Measurements from ENCODE around the gene CECR2. TPM values are rescaled to one million over a fixed set of nuclear protein-coding genes. Genes with fewer than 3 reads are reported as not detected.

The CECR2 gene
- total RNA-seq, 1 experiment from 2014 or later, result 1.4 TPM

DNA sequence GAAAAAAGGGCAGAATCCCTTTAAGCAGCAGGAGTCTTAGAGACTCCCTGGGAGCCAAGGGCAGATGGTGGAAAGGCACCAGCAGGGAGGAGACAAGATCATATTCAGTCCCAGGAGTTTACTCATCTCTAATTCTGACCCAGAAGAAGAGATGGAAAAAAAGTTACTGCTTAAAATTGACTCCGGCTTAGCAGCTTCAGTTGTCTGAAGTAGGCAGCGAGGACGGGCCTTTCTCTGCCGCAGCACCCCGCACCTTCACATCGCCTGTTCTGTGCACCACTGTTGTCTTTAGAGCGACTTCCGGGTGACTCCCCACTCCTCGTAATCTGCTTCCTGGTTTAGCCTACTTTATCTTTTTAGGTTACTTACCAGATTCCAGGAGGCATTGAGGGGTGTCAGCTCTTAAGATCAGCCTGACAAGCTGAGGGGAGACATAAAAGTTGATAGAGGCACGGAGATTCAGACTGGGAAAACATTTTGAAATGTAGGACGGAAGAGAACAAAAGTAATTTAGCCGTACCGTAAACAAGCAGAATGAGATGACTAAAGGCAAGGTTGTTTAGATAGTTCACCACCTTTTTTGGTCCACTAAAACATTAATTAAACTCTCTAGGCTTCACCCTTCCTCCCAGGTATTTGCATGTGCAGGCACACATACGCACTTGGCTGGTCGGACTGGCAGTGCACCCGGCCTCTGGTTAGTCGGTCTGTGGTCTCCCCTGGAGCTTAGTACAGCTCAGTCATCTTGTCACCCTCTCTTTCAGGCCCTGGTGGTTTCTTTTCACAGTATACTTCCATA, 74.3 kb downstream of the CECR2 start:
- DNase-seq (ENCODE audit: extremely low read depth, low read depth), result no peak

DNA sequence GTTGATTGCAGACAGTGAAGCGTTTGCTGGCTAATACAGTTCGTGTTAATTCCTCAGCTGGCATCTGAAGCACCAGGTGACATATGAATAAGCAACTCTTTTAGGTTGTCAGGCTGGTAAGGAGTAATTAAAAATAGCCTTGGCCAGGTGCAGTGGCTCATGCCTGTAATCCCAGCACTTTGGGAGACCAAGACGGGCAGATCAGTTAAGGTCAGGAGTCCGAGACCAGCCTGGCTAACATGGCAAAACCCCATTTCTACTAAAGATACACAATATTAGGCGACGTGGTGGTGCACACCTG, 74.9 kb downstream of the CECR2 start:
- no peak for DNase-seq (ENCODE audit: extremely low read depth, low read depth)

DNA sequence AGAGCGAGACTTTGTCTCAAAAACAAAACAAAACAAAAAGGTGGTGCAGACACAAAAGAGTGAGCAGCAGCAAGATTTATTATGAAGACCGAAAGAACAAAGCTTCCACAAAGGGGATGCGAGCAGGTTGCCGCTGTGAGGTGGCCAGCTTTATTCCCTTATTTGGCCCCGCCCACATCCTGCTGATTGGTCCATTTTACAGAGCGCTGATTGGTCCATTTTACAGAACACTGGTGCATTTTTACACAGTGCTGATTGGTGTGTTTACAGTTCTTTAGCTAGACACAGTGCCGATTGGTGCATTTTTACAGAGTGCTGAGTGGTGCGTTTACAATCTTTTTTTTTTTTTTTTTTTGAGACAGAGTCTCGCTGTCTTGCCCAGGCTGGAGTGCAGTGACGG, 77.4 kb downstream of the CECR2 start:
- no peak for DNase-seq (ENCODE audit: extremely low read depth, low read depth)

DNA sequence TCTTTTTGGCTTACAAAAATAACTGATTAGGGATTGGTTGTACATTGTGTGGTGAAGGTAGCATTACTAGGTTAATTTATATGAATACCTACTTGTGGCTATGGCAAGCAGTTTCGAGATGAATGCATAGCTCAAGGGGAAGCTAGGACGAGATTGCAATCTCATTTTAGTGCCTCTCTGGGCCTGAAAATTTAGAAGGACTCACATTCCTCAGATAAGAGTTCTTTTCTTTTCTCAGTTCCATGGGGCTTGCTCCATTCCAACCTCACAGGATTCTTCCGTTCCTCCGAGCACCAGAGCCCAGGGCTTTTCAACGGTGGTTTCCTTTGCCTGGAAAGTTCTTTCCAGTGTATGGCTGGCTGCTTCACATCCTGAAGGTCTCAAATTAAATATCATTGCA, 82.1 kb downstream of the CECR2 start:
- no peak for DNase-seq (ENCODE audit: extremely low read depth, low read depth)

DNA sequence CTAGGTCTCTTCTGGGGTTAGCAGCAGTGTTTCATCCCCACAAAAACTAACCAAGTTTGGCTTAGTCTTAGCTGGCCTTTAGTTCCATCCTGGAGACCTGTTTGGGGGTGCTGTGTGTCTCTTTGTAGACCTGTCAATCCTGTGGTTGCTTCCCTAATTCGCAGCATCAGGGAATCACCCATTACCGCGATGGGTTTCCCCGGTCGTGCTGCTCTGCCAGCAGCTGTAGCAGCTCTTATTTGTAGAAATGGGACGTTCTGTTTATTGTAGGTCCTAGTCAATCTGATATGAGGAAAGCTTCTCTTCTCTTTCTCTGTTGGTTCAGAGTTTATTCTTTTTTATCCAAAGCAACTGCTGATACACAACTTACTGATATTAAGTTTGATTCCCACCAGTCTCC, 91.6 kb downstream of the CECR2 start:
- DNase-seq (ENCODE audit: extremely low read depth, low read depth), result no peak

DNA sequence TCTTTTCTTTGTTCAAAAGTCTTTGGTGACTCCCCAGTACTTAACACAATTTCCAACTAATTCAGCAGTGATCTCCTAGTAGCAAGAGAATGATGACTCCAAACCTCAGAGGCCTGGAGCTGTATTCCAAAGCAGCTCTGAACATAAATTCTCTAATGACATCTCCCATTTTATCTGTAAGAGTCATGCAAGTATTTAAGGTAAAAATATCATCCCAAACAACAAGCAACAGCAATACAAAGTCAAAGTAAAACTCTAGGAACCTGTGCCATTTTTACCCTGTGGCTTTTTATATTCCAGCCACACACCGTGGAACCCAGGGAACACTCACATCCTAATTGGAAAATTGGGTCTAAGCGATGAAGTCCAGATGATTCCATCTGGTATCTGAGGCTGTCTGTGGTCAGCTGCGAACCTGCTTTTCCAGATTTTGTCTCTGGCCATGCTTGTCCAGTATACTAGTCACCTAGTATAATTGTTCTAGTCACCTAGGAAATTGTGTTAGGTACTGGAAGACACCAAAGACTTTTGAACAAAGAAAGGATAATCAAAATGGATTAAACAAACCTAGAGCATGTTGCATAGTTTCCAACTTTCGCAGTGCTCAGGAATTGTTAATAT, 101.7 kb downstream of the CECR2 start:
- DNase-seq (ENCODE audit: extremely low read depth, low read depth), result no peak

DNA sequence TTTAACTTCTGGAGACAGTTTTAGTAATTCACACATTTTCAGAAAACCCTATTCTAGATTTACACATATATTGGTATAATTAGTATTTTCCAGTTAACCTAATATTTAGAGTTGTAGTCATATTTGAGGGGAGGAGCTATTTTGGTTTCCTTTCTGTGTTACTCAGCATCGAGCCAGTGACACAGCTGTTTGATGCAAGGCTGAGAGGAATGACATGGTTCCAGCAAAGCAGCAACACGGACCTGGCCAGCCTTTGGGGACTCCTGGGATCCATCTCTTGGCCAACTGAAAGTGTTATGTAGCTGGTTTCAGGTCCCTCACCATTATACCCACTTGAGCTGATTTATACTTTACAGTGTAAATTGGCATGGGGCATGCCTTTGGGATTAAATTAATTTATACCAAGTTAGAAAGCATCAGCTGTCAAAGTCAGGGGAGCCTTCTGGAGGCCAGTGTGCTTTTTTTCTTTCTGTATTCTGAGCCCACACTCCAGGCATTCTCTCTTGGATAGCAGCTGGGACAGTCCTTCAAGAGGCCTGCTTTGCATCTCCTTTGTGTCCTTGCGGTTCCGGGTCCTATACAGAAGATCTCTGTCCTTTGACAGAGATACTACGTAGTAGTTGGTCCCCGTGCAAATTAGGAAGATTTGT, 102.8 kb downstream of the CECR2 start:
- DNase-seq (ENCODE audit: extremely low read depth, low read depth), result no peak

DNA sequence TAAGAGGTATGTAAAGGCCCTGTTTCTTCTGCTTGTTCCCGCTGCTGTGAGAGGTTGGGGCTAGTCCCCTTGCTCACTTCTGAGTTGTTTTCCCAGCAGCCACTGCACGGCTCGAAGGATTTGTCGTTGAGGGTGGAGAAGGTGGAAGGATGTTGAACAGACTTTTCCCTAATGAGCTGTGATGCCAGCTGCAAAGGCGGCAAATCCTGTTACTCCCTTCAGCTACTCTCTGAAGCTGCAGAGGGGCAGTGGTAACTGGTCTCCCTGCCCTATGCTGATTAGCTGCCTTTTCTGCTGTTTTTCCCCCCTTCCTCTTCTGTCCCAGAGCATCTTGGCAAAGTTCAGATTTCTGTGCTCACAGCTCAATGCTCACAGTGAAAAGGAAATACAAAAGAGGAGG, 103.7 kb downstream of the CECR2 start:
- DNase-seq (ENCODE audit: extremely low read depth, low read depth), result no peak

DNA sequence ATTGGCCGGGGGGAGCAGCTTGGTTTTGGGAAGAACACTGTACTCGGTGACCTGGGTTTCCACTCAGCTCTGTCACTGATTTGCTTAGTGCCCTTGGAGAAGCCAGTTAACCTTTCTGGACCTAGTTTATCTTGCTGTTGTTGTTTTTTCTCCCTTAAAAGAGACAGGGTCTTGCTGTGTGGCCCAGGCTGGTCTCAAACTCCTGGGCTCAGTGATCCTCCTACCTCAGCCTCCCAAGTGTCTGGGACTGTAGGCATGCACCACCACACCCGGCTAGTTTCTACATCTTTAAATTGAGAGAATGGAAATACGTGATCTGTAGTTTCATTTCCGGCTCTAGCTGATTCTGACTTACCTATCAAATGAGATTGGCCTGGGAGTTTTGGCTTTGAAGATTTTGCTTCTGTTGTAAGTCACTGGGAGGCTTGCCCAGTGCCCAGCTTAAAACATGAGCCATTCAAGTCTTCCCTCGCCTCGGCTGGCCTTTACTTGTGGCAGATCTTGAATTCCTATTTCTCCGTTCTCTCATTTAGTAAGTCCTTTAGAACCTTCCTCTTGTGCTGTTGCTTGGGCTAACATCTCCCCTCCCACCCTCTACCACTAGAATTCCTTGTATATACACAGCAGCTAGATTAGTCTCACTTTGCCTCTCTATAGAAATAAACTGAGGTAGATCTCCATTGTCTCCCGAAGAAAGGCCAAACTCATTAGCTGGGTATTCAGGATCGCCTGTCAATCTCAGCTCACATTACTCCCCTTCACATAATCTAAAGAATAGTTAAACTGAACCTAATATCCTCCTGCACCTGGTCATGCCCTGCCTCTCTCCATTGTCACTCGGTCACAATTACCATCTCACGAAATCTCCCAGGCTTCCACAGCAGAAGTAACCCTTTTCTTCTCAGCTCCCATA, 106.3 kb downstream of the CECR2 start:
- DNase-seq (ENCODE audit: extremely low read depth, low read depth), result no peak

DNA sequence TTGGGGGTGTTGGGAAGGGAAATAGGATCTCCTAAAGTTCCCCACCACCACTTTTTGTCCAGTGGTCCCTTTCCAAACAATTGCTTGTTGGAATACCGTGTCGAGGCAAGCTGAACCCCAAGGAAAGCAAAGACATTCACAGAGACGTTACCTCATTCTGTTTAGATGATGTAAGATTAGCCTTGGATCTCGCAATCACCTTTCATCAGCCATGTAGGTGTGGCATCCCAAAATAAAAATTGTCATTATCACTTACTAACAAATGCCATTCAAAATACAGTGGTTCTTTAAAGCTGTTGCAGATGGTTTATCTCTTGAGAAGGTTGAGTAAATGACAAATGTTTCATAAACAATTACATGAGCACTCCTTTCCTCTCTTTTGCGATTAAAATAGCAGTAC, 107.6 kb downstream of the CECR2 start:
- DNase-seq (ENCODE audit: extremely low read depth, low read depth), result peak; percentile 32

DNA sequence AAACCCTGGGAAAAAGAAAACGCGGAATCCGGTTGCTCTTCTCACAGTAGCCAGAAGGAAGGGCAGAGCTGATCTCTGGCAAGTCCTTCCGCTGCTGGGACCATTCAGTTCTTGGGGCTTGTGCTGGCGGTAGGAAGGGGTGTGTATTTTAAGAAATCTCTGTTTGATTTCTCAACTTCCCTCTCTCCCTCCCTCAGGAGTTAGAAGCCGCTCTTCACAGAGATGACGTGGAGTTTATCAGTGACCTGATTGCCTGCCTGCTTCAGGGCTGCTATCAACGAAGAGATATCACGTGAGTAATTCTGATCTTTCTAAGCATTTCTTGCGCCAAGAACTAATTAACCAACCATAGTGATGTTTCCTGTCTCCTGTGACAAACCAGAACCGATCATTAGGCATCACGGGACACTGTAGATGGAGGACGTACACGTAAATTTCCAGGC, 108.2 kb downstream of the CECR2 start:
- peak; percentile 39 for DNase-seq (ENCODE audit: extremely low read depth, low read depth)

DNA sequence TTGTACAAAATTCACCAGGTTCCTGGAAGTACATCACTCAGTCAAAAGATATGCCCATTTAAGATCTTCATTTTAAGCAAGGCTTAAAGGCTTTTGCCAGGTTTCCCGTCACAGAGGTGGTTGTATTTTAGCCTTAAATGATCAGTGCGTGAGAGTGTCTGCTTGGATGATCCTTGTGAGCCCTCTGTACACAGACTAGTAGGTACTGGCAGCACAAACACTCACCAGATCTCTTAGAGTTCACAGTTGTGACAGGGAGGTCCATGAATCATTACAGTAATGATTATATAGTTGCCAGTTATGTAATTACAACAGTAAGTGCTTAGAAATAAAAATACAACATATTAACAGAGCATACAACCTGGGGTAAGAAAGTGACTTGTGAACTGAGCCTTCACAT, 109.9 kb downstream of the CECR2 start:
- no peak for DNase-seq (ENCODE audit: extremely low read depth, low read depth)

DNA sequence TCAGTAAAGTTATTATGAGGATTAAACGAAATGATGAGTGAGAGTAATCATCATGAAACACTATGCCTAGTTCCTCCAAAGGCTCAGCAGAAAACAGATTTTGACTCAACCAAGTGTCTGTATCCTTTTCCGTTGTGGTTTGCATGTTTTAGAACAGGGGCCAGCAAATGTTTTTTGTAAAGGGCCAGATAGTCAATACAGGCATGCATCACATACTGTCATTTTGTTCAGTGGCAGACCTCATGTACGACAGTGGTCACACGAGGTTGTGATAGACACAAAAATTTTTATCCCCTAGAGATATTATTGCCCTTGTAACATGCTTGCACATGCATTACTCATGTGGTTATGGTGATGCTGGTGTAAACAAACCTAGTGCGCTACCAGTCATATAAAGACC, 112.2 kb downstream of the CECR2 start:
- DNase-seq (ENCODE audit: extremely low read depth, low read depth), result no peak

DNA sequence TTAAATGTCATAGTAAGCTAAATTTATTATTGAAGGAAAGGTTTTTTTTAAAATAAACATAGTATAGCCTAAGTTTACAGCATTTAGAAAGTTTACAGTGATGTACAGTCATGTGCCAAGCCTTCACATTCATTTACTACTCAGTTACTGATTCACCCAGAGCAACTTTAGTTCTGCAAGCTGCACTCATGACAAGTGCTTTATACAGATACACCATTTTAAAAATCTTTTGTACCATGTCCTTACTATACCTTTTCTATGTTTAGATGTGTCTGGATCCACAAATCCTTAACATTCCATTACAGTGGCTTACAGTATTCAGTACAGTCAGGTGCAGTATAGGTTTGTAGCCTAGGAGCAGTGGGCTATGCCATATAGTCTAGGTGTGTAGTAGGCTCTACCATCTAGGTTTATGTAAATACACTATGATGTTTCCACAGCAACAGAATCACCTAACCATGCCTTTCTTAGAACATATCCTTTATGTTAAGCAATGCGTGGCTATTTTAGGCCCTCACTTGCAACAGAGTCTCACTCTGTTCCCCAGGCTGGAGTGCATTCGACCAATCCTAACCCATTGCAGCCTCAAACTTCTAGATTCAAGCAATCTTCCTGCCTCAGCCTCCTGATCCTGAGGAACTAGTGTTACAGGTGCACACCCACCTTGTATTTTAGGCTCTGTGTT, 114.6 kb downstream of the CECR2 start:
- no peak for DNase-seq (ENCODE audit: extremely low read depth, low read depth)

DNA sequence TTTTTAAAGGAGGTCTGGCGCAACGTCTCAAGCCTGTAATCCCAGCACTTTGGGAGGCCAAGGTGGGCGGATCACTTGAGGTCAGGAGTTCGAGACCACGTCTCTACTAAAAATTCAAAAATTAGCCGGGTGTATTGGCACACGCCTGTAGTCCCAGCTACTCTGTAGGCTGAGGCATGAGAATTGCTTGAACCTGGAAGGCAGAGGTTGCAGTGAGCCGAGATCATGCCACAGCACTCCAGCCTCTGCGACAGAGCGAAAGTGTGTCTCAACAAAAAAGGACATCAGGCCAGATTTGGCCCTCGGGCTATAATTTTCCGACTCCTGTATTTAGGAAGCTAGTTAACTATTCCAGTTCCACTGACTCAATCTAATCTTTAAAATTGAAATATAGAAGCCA, 115.3 kb downstream of the CECR2 start:
- DNase-seq (ENCODE audit: extremely low read depth, low read depth), result no peak

DNA sequence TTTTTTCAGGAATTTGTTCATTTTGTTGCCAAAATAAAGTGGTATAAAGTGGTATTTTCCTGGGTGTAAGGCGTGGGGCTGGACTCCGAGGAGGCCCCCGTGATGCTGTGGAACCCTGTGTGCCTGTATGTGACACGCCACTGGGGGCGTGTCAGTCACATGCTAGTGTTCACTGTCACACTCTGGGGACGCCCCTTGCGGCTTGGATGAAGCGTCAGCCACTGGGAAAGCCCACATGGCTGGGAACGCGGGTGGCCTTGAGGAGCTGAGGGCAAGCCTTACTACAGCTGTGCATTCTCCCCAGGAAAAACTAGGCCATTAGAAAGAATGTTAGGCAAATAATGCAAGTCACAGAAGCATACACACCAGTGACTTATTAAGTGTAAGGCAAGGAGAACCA, 117.1 kb downstream of the CECR2 start:
- no peak for DNase-seq (ENCODE audit: extremely low read depth, low read depth)

DNA sequence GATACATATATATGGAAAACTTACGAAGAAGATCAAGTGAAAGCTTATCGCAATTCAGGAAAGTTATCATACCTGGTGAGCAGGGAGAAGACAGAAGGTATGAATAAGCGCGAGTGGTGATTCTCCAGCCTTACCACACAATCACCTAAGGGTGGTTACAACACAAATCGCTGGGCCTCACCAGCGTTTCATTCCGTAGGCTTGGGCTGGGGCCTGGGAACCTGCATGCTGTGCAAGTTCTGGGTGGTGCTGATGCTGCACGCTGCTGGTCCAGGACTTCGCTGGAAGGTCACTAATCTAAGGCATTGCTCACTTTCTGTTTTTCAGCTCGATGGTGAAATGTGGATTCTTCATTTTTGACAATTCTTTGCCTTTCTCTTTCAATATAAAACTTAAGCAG, 117.5 kb downstream of the CECR2 start:
- no peak for DNase-seq (ENCODE audit: extremely low read depth, low read depth)

DNA sequence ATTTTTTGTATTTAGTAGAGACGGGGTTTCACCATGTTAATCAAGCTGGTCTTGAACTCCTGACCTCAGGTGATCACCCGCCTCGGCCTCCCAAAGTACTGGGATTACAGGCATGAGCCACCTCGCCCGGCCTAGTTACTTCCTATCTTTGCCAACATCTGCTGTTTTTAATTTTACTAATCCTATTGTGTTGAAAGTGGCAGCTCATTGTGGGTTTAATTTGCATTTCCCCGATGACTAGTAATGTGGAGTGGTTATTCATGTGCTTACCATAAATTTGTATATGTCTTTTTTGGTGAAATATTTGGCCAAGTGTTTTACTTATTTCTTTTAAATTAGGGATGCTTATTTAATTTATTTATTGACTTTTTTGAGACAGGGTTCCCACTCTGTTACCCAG, 119.8 kb downstream of the CECR2 start:
- DNase-seq (ENCODE audit: extremely low read depth, low read depth), result no peak

DNA sequence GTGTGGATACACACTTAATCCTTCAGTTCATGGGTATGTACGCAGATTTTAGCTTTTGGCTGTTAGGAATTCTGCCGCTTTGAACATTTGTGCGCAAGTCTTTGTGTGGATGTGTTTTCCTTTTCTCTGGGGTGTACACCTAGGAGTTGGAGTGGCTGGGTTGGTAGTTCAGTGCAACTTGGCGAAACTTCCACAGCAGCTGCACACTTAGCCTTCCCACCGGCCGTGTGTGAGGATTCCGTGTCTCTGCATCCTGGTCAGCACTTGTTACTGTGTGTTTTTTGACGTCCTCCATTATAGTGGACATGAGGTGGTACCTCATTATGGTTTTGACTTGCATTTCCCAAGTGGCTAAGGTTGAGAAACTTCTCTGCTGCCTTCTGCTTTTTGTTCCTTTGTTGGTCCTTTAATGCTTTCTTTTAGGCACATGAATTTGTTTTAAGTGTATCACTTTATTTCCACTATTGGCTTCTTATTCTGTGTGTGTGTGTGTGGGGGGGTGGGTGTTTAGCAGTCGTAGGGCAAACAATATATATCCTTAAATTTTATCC, 121.9 kb downstream of the CECR2 start:
- DNase-seq (ENCODE audit: extremely low read depth, low read depth), result no peak

DNA sequence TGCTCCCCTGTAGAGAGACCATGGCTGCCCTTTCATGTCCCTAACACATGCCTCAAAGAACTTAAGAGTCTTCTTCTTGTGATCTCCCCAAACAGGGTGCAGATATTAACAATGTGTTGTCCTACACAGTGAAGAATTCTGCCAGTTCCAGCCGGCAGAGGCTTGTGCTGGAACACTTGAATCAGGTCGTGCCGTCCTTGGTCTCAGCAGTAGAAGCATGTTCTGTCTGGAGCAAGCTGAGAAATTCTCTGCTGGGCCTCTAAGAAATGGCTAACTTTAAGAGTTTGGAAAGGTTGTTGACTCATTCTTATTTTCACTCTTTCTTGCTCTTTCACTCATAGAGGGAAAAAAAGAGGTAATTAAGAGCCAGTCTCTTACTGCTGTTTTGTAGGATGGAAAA, 123.0 kb downstream of the CECR2 start:
- no peak for DNase-seq (ENCODE audit: extremely low read depth, low read depth)
